Superior temporal gyrus (tissue), 1 donor: ENCODE results near the gene MGST2.

Experiments
- DNase-seq: peaks from one replicate; pipeline ENCODE4 v3.0.0-alpha.2; 2016; ENCODE audit errors: extremely low spot score

Gene MGST2

DNA sequence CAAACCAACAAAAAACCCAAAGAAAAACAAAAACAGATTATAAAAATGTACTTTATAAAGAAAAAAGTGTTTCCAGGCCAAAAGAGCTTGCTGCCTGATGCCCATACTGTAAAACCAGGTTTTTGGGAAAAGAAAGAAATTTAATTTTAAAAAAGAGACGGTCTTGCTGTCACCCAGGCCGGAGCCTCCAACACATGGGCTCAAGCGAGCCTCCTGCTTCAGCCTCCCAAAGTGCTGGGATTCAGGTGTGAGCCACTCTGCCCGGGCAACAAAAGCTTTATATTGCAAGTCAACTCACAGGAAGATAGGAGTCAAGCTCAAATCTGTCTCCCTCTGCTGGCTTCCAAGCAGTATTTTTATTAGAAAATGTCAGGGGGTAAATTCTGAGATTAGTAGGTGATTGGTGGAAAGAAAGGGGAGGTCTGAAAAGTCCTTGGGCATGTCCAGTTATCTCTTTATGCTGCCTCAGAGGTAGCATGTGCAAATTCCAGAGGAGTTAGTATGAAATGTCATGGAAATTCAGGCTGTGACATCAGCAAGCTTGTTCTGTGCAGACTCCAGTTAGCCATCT is 39.4 kb downstream of the MGST2 start:
- no peak for DNase-seq

DNA sequence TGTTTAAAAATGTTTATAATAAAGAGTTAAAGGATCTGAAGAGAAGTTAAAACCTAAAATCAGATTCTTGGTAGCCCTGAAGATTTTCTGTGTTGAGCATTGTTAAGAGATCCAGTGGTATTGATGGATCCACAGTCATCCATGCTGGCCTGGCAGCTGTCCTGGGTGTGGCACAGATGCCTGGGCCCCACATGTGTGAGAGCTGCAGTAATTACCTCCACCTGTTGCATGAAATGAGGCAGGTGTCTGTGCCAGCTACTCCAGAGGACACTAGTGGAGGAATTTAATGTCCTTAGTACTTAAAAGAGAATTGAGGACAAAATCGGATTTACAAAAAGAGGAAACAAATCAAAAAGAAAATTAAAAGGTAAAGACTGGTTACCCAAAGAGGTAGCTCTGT is 44.0 kb downstream of the MGST2 start:
- no peak for DNase-seq

DNA sequence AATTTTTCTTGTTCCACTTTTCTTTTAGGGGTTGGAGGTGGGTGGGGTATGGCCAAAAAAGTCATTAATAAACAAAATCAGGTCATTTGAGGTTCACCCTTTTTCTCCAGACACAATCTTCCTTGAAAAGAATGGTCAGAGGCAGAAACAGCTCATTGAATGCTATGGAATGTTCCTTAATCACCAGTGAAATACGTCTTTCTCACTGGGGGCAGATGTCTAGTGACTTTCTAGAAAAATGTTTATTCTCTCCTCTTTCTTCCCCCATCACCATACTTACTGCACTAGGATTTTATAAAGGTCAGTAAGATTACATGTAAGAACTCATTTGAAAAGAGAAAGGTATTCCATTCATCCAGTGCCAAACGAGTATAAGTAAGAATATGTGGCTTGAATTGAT is 44.5 kb downstream of the MGST2 start:
- no peak for DNase-seq

DNA sequence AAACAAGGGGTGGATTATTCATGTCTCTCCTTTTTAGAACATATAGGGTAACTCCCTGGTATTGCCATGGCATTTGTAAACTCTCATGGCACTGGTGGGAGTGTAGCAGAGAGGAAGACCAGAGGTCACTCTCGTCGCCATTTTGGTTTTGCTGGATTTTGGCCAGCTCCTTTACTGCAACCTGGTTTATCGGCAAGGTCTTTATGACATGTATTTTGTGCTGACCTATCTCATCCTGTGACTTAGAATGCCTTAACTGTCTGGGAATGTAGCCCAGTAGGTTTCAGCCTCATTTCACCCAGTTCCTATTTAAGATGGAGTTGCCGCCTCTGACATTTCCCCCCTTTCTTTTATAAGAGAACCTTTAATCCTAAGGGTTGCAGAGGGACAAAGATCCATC is 45.8 kb downstream of the MGST2 start:
- DNase-seq = no peak

DNA sequence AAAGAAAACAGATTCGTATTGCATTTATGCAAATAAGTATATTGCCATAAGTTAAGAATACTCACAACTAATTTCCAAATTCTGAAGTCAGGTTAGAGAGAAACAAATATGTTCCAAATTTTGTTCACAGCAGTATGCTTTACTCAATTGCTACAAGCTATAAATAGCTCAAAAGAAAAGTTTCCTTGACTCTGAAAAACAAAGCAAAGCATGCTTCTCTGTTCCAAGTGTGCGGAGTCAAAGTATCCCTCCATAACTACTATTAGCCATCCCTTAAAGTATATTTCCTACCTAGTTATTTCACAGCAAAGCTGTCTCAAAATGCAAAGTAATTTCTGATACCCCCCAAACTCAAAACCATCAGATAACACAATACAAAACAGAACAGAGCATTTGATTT is 47.3 kb downstream of the MGST2 start:
- DNase-seq = no peak

GRCh38 chr4:139715746-139716391 is 50.2 kb downstream of the MGST2 start:
- no peak for DNase-seq

- no peak for DNase-seq
These were observed 52.7 kb downstream of the MGST2 start for GRCh38 chr4:139718358-139718757.

DNA sequence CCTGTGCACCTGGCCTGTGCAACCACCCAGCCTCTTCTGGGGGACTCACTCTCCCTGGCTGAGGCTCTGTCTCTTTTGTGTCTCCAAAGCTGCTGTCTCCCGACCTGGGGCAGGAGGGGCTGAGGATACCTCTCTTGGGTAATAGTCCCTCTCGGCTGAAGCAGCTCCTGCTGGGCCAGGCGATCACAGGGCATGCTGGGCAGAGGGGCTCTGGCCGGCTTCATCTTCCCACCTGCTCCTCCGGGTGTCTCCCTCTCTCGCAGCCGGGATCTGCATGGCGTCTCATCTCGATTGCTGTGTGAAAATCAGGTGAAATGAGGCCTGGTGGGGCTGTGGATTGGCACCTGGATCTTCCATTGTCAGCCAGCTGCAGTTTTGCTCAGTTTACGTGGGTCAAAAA is 53.2 kb downstream of the MGST2 start:
- no peak for DNase-seq

GRCh38 chr4:139719381-139720101 is 53.9 kb downstream of the MGST2 start:
- no peak for DNase-seq

DNA sequence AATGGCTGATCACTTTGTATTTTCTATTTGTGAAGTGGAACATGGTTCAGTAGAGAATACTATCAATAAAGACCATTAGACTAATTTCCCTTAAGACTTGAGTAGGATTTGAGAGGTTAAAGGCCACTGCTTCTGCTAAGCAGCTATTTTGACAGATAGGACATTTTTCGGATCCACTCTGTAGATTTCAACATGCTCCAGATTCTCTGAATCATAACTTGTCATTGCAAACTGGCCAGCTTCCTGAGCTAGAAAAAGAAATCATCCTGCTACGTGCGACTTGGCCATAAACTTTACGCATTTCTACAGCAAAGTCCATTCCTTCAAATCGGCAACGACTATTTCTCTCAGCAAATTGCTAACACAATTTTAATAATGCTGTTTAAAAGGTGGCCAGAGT is 55.2 kb downstream of the MGST2 start:
- DNase-seq = peak; percentile 29

GRCh38 chr4:139721789-139722188 is 56.2 kb downstream of the MGST2 start:
- DNase-seq = no peak

DNA sequence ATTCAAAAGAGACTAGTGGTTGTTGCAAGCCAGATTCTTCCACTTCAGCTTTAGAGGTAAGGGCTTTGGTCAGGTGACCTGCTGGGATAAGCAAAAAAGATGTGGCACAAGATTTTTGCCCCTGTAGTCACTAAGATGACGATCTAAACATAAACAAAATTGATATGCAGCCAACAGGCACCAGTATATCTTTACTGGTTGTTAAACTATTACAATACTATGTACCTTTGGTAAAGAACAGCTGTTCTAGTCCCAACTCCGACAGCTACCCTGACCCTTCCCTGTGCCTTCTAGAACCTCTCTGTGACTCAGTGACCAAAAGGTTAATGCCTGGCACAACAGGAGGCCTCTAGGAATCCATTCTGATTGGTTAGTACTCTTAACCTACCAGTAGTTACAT is 59.6 kb downstream of the MGST2 start:
- no peak for DNase-seq

DNA sequence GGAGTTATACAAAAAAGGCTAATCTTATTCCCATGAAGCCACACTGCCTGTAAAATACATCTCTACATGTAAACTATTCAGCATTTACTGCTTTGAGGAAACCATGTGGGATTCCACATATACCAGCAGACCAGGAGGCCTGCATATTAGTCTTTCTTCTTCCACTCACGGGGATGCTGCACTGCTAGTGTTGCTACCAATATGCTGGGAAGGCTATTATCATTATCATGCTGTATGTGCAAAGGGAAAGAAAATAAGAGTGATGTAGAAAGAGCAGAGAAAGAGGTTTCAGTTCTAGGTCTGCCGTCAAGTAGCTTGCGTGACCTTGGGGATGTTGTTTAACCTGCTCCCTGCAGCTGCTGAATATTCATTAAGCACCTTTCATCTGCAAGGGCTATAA is 61.0 kb downstream of the MGST2 start:
- no peak for DNase-seq

GRCh38 chr4:139728146-139728545 is 62.5 kb downstream of the MGST2 start:
- DNase-seq = no peak

DNA sequence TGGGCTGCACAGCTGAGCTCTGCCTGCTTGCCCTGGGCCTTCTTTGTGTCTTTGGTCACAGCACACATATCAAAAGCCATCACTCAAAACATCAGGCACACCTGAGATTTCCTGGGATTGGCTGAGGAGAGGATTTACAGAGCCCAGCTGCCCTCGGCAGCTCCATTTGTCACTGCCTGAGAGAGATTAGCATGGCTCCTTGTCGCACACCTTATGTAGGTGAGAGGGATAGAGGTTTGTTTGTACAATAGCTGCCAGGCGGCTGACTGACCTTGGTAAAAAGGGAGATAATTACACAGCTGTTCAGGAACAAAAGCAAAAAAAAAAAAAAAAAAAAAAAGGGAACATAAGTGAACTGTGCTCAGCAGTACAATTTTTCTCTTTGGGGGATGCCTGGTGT is 63.2 kb downstream of the MGST2 start:
- no peak for DNase-seq

DNA sequence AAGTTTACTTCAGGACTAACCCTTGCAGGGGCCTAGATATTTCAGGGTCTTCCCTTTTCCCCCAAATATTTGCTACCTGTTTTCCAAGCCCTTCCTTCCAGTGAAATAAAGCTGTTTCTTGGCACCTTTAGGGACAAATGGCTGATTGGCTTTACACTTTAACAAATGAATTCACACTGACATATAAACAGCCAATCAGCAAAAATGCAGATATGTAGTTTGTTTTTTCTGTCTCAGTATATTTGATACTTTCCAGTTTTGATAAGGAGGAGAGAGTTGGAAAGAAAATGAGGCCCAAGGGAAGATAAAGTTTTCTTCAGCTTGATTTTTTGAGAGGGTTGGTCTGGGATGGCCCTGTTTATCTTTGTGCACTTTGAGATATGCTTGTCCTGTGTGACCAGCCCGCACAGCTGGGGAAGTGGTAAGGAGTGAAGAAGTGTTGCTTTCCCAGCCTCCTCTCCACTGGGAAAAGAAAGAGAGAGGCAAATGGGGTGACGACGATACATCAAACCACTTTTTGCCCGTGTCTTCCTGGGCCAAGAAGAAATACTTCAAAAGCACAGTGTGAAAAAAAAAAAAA is 67.5 kb downstream of the MGST2 start:
- DNase-seq = no peak

- DNase-seq = peak; percentile 66
These were observed 68.7 kb downstream of the MGST2 start for GRCh38 chr4:139734201-139734874.

GRCh38 chr4:139734875-139735380 is 69.3 kb downstream of the MGST2 start:
- peak; percentile 83 for DNase-seq

DNA sequence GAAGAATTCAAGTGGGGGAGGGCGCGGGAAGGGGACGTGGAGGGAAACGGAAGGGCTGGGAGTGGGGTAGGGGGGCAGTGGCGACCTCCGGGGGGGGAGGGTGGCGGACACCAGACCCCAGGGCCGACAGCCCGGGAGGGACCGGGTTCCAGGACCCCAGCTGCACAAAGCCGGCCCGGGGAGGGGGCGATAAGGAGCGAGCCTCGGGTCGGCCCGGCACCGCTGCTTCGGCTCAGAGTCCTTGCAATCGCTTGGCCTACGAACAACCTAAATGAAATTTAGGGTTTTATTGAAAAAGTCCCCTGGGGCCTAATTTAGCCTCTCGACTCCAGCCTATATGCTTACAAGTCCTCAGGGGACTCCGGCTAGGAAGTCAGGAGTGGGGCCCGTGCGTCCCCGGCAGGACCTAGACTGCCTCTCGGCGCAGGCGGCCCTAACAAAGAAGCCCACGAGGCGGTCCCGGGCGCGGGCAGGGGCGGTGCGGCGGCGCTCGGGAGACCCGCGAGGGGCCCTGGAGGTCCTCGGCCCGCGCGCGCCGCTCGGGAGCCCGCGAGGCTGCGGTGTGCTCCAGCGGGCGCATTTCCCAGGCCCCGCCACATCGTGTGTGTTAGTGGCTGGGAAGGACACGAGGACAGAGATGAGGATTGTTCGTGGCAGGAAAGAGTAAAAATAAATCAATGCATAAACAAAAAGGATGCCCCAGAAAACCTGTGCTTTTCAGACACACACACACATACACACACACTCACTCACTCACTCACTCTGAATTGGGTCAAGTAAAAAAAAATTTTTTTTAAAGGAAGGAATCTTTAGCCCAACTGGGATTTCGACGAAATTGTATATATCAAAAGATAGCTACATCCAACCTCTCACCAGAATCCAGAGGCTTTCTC is 70.0 kb downstream of the MGST2 start:
- DNase-seq = peak; percentile 44

DNA sequence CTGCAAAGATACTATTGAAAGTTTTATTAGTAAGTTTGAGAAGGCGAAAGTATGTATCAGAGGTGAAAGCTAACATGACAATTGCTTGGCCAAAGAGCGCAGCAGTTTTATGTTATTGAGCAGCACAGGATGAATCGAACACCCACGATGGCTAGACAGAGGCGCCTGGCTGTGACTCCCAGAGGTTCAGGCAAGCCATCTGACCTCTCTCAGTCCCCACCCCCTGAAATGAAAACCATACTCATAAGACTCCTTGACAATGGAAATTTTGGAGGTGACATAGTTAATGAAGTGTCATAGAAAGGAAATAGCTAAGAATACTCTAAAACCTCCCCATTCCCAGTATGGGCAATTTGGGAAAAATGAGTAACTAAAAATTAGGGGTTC is 70.6 kb downstream of the MGST2 start:
- DNase-seq = no peak

DNA sequence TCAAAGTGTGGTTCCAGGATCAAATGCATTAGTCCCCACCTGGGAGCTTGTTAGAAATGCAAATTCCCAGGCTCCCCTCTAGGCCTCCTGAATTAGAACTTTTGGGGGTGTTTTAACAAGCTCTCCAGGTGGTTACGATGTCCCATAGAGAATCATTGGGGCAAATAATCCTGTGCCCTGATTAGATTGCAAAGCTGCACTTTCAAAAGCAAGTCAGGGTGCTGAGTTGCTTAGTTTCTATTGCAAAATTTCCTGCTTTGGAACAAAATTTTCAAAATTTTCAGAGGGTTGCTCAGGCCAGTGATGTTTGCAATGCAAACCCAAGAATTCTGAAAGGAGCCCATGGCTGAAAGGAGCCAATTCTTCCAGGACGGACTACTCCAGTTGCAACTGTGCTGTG is 71.0 kb downstream of the MGST2 start:
- no peak for DNase-seq
